ENCODE results near the gene MAP2K5.

Gene MAP2K5

DNA sequence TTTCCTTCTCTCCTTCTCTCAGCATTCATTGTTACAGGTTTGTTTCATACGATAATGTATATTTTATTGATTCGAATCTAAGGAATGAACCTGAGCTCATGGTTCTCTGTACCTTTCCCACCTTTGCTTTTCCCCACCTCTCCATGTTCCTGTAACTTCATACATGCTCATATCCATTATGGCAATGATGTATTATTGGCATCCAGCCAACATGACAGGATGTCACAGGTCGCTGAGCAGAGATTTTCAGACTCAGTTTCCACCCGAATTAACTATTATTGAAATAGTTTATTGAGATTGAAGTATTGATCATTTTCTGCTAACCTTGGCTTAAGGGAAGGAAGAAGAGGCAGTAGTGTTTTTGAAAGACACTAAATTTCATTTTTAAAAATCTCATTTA, 64.8 kb downstream of the MAP2K5 start (continued):
- TF ChIP-seq, protein P1, sequence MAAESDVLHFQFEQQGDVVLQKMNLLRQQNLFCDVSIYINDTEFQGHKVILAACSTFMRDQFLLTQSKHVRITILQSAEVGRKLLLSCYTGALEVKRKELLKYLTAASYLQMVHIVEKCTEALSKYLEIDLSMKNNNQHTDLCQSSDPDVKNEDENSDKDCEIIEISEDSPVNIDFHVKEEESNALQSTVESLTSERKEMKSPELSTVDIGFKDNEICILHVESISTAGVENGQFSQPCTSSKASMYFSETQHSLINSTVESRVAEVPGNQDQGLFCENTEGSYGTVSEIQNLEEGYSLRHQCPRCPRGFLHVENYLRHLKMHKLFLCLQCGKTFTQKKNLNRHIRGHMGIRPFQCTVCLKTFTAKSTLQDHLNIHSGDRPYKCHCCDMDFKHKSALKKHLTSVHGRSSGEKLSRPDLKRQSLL (tag by site-specific recombination; IDR thresholded peaks at IDR 0.05) = no peak

GRCh38 chr15:67607959-67608637, 65.6 kb downstream of the MAP2K5 start:
- ChIA-PET CTCF (no interaction called here), POLR2A (no interaction called here)
- Histone ChIP-seq H3K36me3 (ENCODE audit: control insufficient read depth in 2 of 2, insufficient read depth in 1 of 2, low read length in 2 of 2) (no peaks in the 10 kb centered on the region), H3K4me1 (ENCODE audit: control insufficient read depth, insufficient read depth, low read length) (no peaks in the 10 kb centered on the region), H3K27ac (ENCODE audit: extremely low read depth, low read depth, low read length) (no peak overlapping the region), H3K4me3 (ENCODE audit: low read depth, low read length) (no peak overlapping the region), H3K9me3 (ENCODE audit: control insufficient read depth, insufficient read depth, low read depth, low read length) (no peaks in the 10 kb centered on the region)
- TF ChIP-seq ZNF2 (tag by site-specific recombination; IDR thresholded peaks at IDR 0.05) = no peak
- TF ChIP-seq KLF7 (tag by site-specific recombination; IDR thresholded peaks at IDR 0.05; ENCODE audit: borderline replicate concordance) = no peak
- no peak for TF ChIP-seq BCL11B (tag by site-specific recombination; IDR thresholded peaks at IDR 0.05; ENCODE audit: low read depth)
- no peak for TF ChIP-seq KLF10 (tag by site-specific recombination; IDR thresholded peaks at IDR 0.05)
- TF ChIP-seq SP7 (tag by site-specific recombination; IDR thresholded peaks at IDR 0.05) = no peak
- no peak for TF ChIP-seq ZNF391 (tag by site-specific recombination; IDR thresholded peaks at IDR 0.05; ENCODE audit: borderline replicate concordance, low read depth)
- no peak for TF ChIP-seq PRDM1 (tag by site-specific recombination; IDR thresholded peaks at IDR 0.05)
- TF ChIP-seq BCL11A (tag by site-specific recombination; IDR thresholded peaks at IDR 0.05; ENCODE audit: low read depth) = no peak
- TF ChIP-seq KLF1 (tag by site-specific recombination; IDR thresholded peaks at IDR 0.05) = no peak
- TF ChIP-seq ZBTB10 (tag by site-specific recombination; IDR thresholded peaks at IDR 0.05) = no peak
- TF ChIP-seq WT1 (tag by site-specific recombination; IDR thresholded peaks at IDR 0.05) = no peak
- no peak for TF ChIP-seq ZNF561 (tag by site-specific recombination; IDR thresholded peaks at IDR 0.05; ENCODE audit: borderline replicate concordance)
- TF ChIP-seq ZNF654 (tag by site-specific recombination; IDR thresholded peaks at IDR 0.05; ENCODE audit: low read depth) = no peak
- no peak for TF ChIP-seq ZNF48 (tag by site-specific recombination; IDR thresholded peaks at IDR 0.05)
- TF ChIP-seq, protein P2, sequence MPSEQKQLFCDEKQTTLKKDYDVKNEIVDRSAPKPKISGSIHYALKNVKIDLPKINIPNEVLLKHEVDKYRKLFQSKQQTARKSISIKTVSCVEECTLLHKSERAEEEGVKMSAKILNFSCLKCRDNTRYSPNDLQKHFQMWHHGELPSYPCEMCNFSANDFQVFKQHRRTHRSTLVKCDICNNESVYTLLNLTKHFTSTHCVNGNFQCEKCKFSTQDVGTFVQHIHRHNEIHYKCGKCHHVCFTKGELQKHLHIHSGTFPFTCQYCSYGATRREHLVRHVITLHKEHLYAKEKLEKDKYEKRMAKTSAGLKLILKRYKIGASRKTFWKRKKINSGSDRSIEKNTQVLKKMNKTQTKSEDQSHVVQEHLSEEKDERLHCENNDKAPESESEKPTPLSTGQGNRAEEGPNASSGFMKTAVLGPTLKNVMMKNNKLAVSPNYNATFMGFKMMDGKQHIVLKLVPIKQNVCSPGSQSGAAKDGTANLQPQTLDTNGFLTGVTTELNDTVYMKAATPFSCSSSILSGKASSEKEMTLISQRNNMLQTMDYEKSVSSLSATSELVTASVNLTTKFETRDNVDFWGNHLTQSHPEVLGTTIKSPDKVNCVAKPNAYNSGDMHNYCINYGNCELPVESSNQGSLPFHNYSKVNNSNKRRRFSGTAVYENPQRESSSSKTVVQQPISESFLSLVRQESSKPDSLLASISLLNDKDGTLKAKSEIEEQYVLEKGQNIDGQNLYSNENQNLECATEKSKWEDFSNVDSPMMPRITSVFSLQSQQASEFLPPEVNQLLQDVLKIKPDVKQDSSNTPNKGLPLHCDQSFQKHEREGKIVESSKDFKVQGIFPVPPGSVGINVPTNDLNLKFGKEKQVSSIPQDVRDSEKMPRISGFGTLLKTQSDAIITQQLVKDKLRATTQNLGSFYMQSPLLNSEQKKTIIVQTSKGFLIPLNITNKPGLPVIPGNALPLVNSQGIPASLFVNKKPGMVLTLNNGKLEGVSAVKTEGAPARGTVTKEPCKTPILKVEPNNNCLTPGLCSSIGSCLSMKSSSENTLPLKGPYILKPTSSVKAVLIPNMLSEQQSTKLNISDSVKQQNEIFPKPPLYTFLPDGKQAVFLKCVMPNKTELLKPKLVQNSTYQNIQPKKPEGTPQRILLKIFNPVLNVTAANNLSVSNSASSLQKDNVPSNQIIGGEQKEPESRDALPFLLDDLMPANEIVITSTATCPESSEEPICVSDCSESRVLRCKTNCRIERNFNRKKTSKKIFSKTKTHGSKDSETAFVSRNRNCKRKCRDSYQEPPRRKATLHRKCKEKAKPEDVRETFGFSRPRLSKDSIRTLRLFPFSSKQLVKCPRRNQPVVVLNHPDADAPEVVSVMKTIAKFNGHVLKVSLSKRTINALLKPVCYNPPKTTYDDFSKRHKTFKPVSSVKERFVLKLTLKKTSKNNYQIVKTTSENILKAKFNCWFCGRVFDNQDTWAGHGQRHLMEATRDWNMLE (tag by site-specific recombination; conservative IDR thresholded peaks at IDR 0.05; ENCODE audit: low read depth) = no peak
- TF ChIP-seq ZNF19 (tag by site-specific recombination; IDR thresholded peaks at IDR 0.05; ENCODE audit: low read depth) = no peak
- TF ChIP-seq ZNF777 (tag by site-specific recombination; IDR thresholded peaks at IDR 0.05; ENCODE audit: borderline replicate concordance) = no peak
